NK-92 treated with Interleukin-12 subunit alpha and Interleukin-12 subunit beta, amount 100 ng/mL, for 24 hours (cell line): Measurements from ENCODE around the gene NCOA4.
"Not testable (repeated sequence)": the region's sequence is repeated elsewhere in the genome, so short reads cannot be mapped to it uniquely, and the experiment has no call there.

Source experiments
- DNase-seq: peaks from one replicate; lab custom pipeline; 2025; lab: John Stamatoyannopoulos, UW

Gene NCOA4

DNA sequence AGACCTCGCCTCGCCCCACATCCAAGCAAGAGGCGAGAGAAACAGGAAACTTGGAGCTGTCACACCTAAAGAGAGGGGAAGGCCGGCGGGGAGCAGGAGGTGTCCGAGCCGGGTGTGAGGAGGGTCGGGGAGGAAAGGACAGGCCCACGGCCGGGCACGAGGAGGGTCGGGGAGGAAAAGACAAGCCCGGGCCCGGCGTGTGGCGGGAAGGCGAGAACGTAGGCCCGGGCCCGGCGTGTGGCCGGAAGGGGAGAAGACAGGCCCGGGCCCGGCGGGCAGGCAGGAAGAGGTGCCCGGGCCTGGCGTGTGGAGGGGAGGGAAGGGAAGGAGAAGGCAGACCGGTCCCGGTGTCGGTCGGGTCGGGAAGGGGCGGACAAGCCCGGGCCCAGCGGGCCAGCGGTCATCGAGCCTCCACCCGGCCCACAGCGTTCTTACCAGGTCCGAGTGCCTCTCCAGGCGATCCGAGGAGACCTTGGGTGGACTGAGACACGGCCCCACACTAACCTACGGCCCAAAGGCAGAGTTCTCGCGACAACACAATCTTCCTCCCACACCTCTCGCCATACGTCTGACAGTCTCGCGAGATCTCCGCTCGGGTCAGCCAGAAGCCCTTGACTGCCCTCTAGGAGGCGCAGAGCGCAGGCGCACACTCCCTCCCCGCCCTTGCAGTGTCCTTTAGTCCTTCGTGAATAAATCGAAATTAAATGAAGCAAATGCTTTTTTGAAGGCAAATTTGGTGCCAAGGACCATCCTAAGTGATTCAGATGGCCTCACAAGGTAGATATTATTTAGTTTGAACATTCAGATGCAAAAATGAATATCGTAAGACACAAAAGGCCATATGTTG lies at the start of gene NCOA4:
Gene NCOA4 (minus strand): TSS at position 533 of the 847 bp plus-strand sequence. CDS start 13,943 bp downstream, outside the sequence.
- DNase-seq, result peak; percentile 86

DNA sequence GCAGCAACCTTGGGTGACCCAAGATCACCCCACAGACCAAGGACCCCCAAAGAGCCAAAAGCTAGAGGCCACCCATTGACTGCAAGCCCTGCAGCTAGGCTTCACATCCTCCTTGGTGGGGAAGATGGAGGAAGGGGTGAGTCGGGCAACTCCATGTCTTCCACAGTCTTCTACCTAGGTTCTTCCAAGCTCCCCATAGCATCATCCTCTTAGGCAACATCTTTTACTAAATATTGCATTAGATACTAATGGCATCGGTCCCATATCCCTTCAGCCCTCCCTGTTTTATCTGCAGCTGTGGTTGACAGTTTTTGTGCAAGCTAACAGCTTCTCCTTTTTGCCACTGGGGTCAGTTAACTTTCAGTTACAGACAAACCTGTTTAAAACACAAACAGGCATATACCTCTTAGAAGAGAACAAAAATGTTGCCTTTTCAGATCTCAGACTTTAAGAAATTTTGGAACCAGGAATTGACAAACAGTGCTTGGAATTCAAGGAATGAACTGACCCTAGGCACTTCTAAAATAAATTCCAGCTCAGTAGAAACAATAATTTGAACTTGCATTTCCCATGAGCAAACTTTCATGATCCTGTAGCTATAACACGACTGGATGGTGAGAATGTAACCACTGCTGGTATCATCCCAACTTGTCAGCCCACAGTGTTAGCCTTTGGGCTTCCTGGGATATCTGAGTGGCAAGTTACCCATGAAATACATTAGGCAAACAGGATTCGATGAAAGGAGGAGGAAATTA lies 49.6 kb upstream of the NCOA4 start:
- DNase-seq, result no peak

DNA sequence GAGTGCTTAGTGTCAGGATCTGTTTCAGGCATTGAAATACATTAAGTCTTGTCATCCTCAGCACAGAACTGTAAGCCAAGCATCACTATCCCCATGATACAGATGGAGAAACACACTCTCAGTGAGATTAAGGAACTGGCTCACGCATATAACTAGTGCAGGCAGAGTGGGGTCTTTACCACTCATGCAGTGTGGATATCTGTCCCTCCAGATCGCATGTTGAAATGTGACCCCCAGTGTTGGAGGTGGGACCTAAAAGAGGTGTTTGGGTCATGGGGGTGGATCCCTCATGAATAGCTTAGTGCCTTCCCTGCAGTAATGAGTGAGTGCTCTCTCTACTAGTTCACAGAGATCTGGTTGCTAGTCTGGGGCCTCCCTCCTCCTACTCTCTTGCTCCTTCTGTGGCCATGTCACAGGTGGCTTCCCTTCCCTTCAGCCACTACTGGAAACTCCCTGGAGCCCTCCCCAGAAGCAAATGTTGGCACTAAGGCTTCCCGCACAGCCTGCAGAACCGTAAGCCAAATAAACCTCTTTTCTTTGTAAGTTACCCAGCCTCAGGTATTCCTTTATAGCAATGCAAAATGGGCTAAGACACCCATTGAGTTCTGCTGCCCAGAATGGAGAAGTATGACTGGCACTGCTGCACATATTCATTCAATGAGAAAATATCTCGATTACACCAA lies 47.4 kb upstream of the NCOA4 start:
- no peak for DNase-seq

DNA sequence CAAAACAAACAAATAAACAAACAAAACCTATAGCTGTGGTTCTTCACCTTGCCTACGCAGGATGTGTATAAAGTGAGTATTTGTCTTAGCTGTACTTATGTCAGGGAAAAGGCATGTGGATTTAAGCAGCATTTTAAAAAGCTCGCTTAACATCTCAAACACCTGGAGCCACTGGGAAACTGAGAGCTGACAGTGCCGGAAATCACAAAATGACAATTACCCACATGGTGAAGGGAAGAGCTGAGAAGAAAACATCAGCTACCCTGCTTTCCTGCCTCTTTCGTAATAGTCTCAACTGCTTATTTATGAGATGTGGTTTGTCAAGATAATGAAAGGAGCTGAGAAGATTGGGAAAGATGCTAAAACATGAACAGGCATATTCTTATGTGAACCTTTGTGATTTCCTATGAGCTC lies 46.7 kb upstream of the NCOA4 start:
- no peak for DNase-seq

DNA sequence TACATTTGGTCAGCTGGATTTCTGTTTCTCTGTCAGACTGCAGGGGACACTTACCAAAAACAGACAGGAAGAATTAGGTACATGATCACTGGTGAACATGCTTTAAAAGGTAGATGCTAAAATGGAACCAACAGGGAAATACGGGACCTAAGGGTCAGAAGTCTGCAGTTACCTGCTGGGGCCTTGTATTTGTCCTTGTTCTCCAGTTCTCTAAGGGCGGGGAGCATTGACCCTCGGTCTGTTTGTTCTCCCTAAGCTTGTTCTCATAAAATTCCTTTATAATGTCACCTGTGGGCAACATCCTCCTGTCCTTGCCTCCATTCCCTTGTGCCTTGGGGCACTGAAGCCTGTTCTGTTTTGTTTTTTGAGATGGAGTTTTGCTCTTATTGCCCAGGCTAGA lies 45.4 kb upstream of the NCOA4 start:
- DNase-seq, result no peak

DNA sequence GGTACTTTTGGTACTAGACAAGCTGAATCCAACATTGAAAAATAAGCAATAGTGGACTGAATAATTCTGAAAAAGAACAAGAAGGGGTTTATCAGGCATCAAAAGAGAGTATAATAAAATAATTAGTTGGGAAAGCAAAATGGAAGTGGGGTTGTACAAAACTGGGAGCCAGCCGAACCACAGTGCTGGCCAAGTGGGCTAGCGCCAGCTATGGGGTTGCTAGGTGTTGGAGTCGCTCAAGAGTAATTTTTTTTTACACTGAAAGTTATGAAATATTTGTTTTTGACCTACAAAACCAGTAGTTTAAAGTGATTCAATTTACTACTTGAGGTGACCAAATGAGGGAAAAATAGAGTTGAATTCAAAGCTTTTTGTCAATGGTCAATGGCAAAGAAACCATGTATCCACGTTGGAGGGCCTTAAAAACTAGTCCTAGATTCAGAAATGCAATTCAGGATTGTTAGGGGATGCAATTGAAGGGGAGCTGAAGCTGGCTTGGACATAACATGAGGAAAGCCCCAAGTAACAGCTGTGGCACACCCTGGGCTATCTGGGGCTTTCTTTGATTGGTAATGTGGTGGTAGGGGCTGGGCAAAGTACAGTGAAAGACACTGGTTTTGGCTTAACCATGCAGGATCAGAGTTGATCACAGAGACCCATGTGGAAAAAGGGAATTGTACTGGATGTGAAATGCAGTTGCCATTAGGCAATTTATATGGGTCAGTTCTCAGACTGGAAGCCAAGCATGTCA lies 43.9 kb upstream of the NCOA4 start:
- DNase-seq, result no peak

DNA sequence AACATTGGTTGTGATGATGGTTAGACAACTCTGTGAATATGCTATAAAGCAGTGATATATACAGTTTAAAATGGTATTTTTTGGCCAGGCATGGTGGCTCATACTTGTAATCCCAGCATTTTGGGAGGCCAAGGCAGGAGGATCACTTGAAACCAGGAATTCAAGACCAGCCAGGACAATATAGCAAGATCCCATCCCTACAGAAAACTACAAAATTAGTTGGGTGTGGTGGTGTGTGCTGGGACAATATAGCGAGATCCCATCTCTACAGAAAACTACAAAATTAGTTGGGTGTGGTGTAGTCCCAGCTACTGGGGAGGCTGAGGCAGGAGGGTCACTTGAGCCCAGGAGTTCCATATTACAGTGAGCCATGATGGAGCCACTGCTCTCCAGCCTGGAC lies 43.1 kb upstream of the NCOA4 start:
- no peak for DNase-seq

DNA sequence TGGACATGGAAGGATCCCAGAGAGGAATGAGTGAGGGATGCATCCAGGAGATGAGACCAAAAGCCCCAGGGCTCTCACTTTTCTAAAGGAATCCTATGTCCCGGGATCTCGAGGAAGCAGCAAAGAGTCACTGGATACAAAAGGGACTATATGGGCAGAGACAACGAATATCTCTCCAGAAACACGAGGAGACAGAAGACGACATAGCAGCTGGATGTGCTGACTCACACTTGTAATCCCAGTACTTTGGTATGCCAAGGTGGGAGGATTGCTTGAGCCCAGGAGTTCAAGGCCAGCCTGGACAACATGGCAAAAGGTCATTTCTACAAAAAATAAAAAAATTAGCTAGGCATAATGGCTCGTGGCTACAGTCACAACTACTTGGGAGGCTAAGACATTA lies 40.3 kb upstream of the NCOA4 start:
- DNase-seq, result no peak

DNA sequence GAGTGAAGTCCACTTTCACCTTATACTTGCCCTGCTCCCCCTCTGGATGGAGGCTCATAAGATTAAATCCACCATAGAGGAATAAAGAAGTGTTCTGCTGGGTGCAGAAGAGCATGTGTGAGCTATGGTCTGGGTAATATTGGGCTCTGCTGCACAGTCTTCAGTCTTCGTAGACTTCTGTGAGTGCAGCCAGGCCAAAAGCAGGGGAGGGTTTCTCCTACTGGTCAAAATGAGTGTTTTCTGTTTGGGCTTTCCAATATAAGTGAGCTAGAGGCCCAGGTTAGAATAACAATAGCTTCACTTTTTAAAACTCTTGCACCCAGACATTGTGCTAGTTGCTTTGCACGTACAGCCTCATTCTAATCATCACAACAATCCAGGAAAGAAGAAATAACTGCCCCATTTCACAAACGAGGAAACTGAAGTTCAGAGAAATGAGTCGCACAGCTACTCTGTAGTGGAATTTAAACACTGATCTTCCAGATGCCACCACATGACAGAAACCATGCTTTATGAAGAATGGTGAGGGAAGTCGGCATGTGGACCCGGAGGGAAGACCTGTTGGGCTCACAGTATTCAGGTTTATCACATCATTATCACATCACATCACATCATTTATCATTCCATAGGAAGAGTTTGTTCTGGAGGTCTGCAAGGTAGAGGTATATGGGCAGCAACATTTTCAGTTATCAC lies 39.5 kb upstream of the NCOA4 start:
- DNase-seq, result no peak

DNA sequence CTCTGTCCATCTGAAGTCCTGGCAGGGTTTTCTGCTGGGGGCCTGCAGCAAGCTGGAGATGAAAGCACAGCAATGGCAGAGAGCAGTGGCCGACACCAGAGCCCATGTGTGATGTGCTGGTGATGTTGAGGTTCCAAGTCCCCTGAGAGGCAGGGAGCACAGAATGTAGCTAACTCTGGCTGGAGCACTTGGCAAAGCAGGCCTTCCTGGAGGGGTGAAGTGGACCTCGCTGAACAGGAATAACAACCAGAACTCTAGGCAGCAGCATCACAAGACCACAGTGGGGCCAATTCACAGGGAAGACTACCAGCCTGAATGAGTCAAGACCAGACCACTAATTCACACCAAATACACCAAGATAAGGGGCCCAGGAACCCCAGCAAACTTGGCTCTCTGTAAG lies 38.5 kb upstream of the NCOA4 start:
- no peak for DNase-seq

DNA sequence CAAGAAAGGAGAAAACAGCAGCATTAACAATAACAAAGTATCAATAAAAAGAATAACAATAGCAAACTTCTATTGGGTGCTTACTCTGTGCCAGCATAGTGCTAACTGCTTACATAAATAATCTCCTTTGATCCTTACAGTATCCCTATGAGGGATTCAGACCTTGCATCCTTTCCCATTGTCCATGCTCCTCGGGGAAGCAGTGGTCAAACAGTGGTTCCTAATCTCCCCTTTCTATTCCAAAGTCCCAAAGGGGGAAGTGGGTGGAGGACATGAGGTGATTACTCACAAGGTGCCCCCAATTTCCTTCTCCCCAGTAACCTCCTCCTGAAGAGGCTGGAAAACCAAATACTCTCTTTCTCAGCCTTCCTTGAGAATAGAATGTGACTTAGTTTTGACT lies 37.7 kb upstream of the NCOA4 start:
- DNase-seq, result no peak

DNA sequence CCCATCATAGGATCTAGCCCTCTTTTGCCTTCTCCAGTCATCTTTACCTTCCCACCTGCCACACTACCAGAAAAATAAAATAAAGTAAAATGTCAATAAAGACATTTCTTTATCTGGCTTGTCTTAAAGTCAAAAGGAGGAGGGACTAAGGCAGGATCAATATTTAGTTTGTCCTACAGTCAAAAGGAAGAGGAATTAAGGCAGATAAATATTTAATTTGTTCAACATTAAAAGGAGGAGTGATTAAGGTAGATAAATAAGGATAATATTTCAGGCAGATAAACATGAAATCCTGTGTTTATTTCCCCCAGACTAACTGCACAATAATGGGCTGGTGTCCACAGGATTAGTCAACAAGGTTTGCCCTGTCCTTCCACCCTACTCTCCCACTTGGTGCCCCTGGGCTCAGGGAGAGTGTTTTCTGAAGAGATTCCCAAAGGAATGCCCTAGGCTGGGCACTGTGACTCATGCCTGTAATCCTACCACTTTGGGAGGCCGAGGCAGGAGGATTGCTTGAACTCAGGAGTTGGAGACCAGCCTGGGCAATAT lies 33.9 kb upstream of the NCOA4 start:
- no peak for DNase-seq

DNA sequence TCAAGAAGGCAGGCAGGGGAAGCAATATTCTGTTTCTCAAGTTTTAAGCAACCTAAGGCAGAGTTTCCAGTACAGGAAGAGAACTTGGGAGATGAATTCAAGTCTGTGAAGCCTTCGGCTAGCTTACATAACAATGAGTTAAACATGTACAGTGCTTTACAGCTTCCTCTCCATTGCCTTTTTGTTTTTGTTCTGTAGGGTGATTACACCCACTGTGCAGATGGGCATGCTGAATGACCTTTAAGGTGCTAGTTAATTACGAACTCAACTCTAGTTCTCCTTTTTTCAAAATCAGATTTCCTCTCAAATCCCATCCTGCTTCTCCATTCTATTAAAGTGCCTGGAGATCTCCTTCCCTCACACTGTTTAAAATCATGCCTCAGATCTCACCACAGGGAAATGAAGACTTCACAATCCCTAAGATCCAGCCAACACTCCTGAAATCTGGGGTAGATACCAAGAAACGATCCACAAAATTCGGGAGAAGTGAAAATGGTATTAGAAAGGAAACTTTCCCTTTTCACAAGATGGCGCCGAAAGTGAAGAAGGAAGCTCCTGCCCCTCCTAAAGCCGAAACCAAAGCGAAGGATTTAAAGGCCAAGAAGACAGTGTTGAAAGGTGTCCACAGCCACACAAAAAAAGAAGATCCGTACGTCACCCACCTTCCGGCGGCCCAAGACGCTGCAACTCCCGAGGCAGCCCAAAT lies 32.5 kb upstream of the NCOA4 start:
- no peak for DNase-seq

DNA sequence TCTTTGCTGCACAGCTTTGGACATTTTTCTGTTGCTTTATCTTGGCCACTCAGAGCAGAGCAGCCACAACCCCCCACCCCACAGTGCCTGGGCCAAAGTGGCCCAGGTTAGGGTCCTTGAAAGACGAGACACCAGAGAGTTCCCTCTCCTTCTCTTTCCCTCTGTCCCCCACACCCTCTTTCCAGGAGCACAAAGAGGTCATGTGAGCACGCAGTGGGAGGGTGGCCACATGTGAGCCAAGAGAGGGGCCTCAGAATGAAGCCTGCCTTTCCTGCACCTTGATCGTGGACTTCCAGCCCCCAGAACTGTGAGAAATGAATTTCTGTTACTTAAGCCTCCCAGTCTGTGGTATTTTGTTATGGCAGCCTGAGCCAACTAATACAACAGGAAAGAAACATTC lies 30.3 kb upstream of the NCOA4 start:
- DNase-seq, result no peak

DNA sequence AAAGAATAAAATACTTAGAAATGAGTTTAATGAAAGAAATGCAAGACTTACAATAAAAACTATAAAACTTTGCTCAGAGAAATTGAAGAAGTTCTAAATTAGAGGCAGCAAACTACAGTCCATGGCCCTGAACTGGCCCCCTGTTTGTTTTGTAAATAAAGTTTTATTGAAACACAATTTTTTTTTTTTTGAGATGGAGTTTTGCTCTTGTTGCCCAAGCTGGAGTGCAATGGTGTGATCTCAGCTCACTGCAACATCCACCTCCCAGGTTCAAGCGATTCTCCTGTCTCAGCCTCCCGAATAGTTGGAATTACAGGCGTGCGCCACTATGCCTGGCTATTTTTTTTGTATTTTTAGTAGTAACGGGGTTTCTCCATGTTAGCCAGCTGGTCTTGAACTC lies 27.5 kb upstream of the NCOA4 start:
- not testable (repeated sequence) for DNase-seq

DNA sequence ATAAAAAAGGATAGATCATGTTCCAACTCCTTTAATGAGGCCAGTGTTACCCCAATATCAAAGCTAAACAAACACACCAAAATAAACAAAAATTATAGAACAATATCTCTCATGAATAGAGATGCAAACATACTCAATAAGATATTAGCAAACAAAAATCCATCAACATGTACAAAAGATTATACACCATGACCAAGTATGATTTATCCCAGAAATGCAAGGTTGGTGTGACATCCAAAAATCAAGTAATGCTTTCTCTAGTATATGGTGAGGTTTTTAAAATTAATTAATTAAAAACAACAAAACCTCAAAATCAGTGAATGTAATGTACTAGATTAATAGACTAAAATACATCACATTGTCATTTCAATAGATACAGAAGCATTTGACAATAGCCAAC lies 26.6 kb upstream of the NCOA4 start:
- no peak for DNase-seq

DNA sequence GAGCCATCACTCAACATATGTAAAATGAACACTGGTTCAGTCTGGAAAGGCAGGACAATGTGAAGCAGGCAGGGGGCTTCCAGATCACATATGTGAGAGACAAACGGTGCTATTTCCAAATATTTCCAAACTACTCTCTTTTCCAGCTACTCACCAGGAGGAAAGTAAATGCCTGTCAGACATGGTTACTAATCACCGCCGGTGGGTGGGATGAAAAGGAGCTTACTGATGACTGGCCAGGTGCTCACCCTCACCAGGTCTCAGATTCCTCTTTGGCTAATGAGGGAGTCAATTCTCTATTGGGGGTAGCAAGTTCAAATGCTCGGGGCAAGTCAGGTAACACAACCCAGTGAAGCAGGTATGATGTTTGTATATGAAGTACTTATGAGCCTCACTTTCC lies 25.3 kb upstream of the NCOA4 start:
- DNase-seq, result no peak

DNA sequence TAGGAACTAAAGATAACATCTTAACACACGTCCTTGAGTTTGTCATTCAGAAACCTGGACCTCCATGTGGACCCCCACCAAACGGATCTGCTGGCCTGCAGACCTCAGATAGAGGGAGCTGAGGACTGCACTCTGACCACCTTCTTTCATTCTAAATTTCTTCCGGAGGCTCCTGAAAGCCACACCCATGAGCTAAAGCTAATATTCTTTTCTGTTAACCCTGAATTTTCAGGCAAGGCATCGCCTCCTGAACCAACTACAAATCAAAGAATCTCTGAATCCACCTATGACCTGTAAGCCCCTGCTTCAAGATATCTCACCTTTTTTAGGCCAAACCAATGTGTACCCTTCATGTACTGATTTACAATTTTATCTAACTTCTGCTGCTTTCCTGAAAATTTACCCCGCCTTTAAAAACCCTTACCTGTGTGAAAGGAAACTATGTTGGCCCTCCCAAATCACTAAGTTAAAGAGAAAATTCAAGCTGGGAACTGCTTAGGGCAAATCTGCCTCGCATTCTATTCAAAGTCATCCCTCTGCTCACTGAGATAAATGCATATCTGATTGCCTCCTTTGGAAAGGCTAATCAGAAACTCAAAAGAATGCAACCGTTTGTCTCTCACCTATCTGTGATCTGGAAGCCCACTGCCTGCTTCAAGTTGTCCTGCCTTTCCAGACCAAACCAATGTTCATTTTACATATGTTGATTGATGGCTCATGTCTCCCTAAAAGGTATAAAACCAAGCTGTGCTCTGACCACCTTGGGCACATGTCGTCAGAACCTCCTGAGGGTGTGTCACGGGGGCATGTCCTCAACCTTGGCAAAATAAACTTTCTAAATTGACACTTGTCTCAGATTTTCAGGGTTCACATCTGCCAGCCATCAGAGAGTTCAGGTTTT lies 23.4 kb upstream of the NCOA4 start:
- DNase-seq, result no peak

DNA sequence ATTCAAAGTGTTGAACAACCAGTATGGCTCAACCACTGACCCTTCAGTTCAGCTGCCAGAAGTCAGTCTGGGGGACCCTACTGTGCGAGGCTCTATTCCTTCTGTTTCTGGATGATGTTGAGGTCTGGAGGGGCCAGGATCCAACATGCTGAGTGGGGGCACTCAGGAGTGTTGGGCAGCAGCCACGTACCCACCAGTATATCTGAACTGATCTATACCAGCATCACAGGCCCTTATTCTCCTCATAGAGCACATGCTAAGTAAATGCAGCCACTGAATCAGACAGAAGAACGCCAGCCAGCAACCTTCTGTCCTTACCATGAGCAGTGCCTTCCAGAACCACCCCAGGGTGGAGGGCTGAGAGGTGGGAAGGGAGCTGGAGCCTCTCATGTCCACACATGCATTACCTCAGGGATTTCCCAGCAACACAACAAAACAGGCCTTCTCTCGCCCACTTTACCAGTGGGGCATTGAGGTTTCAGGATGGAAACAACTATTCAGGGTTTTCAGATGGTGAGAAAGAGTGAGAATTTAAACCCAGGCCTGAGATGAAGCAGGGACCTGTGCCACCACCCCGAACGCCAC lies 22.5 kb upstream of the NCOA4 start:
- no peak for DNase-seq
